Measurements from ENCODE around the gene LRRC14B. TPM values are rescaled to one million over a fixed set of nuclear protein-coding genes. Genes with fewer than 3 reads are reported as not detected.

The LRRC14B gene
- total RNA-seq, 2 donors from 2014 or later: not detected

GRCh38 chr5:172841-173251 is 18.4 kb upstream of the LRRC14B start:
- Mint-ChIP-seq H3K4me3 (no peak overlapping the region), H3K36me3 (ENCODE audit: low read depth) (no peaks in the 10 kb centered on the region), H3K27me3 (peaks cover 22% of the 10 kb centered on the region), H3K4me1 (peaks cover 4% of the 10 kb centered on the region), H3K27ac (no peak overlapping the region)
- DNase-seq (no peak), ATAC-seq (no peak)
- no peaks in the 10 kb centered on the region for H3K9me3 ChIP-seq (ENCODE audit: control insufficient read depth, low read length, poor library complexity, severe bottlenecking)

- no peaks in the 10 kb centered on the region for H3K36me3 Mint-ChIP-seq (ENCODE audit: low read depth)
- no peak for ATAC-seq
- no peak for DNase-seq
- peaks cover 4% of the 10 kb centered on the region for H3K4me1 Mint-ChIP-seq
- H3K9me3 ChIP-seq (ENCODE audit: control insufficient read depth, low read length, poor library complexity, severe bottlenecking): no peaks in the 10 kb centered on the region
- H3K27ac Mint-ChIP-seq: no peak overlapping the region
- peaks cover 22% of the 10 kb centered on the region for H3K27me3 Mint-ChIP-seq
- no peak overlapping the region for H3K4me3 Mint-ChIP-seq
These were observed 17.7 kb upstream of the LRRC14B start for GRCh38 chr5:173392-174290.

- Mint-ChIP-seq H3K4me1 (peaks cover 4% of the 10 kb centered on the region), H3K27ac (no peak overlapping the region), H3K36me3 (ENCODE audit: low read depth) (no peaks in the 10 kb centered on the region), H3K27me3 (peaks cover 26% of the 10 kb centered on the region), H3K4me3 (no peak overlapping the region)
- DNase-seq (no peak), ATAC-seq (no peak)
- H3K9me3 ChIP-seq (ENCODE audit: control insufficient read depth, low read length, poor library complexity, severe bottlenecking): no peaks in the 10 kb centered on the region
These were observed 17.0 kb upstream of the LRRC14B start for GRCh38 chr5:174291-174600.

- H3K27ac Mint-ChIP-seq: no peak overlapping the region
- no peak overlapping the region for H3K4me3 Mint-ChIP-seq
- no peak for DNase-seq
- no peaks in the 10 kb centered on the region for H3K9me3 ChIP-seq (ENCODE audit: control insufficient read depth, low read length, poor library complexity, severe bottlenecking)
- H3K4me1 Mint-ChIP-seq: peaks cover 4% of the 10 kb centered on the region
- H3K36me3 Mint-ChIP-seq (ENCODE audit: low read depth): no peaks in the 10 kb centered on the region
- no peak for ATAC-seq
- H3K27me3 Mint-ChIP-seq: peaks cover 33% of the 10 kb centered on the region
These were observed 16.3 kb upstream of the LRRC14B start for GRCh38 chr5:174876-175465.

GRCh38 chr5:176296-176823 is 14.9 kb upstream of the LRRC14B start:
- Mint-ChIP-seq H3K4me1 (peaks cover 4% of the 10 kb centered on the region), H3K4me3 (no peak overlapping the region), H3K36me3 (ENCODE audit: low read depth) (no peaks in the 10 kb centered on the region), H3K27me3 (peaks cover 47% of the 10 kb centered on the region), H3K27ac (no peak overlapping the region)
- H3K9me3 ChIP-seq (ENCODE audit: control insufficient read depth, low read length, poor library complexity, severe bottlenecking): no peaks in the 10 kb centered on the region
- ATAC-seq: no peak
- no peak for DNase-seq

- H3K4me3 Mint-ChIP-seq: no peak overlapping the region
- no peak for DNase-seq
- H3K4me1 Mint-ChIP-seq: peaks cover 4% of the 10 kb centered on the region
- H3K36me3 Mint-ChIP-seq (ENCODE audit: low read depth): peaks cover 3% of the 10 kb centered on the region
- H3K9me3 ChIP-seq (ENCODE audit: control insufficient read depth, low read length, poor library complexity, severe bottlenecking): no peaks in the 10 kb centered on the region
- ATAC-seq: no peak
- no peak overlapping the region for H3K27ac Mint-ChIP-seq
- peaks cover 53% of the 10 kb centered on the region for H3K27me3 Mint-ChIP-seq
These were observed 13.2 kb upstream of the LRRC14B start for GRCh38 chr5:178110-178509.

- H3K4me3 Mint-ChIP-seq: no peak overlapping the region
- no peak for ATAC-seq
- H3K27ac Mint-ChIP-seq: no peak overlapping the region
- H3K4me1 Mint-ChIP-seq: peaks cover under 1% of the 10 kb centered on the region
- peaks cover 44% of the 10 kb centered on the region for H3K27me3 Mint-ChIP-seq
- H3K36me3 Mint-ChIP-seq (ENCODE audit: low read depth): peaks cover 3% of the 10 kb centered on the region
- no peak for DNase-seq
- H3K9me3 ChIP-seq (ENCODE audit: control insufficient read depth, low read length, poor library complexity, severe bottlenecking): no peaks in the 10 kb centered on the region
These were observed 11.9 kb upstream of the LRRC14B start for GRCh38 chr5:179401-179800.

- H3K4me3 Mint-ChIP-seq: no peak overlapping the region
- no peaks in the 10 kb centered on the region for H3K4me1 Mint-ChIP-seq
- ATAC-seq (no peak), DNase-seq (no peak)
- H3K27ac Mint-ChIP-seq: no peak overlapping the region
- H3K9me3 ChIP-seq (ENCODE audit: control insufficient read depth, low read length, poor library complexity, severe bottlenecking): no peaks in the 10 kb centered on the region
- H3K27me3 Mint-ChIP-seq: peaks cover 44% of the 10 kb centered on the region
- H3K36me3 Mint-ChIP-seq (ENCODE audit: low read depth): peaks cover 3% of the 10 kb centered on the region
These were observed 10.9 kb upstream of the LRRC14B start for GRCh38 chr5:180286-180918.

GRCh38 chr5:181160-181559 is 10.1 kb upstream of the LRRC14B start:
- ATAC-seq: no peak
- Mint-ChIP-seq H3K27ac (no peak overlapping the region), H3K27me3 (peaks cover 44% of the 10 kb centered on the region), H3K36me3 (ENCODE audit: low read depth) (peaks cover 3% of the 10 kb centered on the region), H3K4me1 (no peaks in the 10 kb centered on the region), H3K4me3 (no peak overlapping the region)
- no peak for DNase-seq
- H3K9me3 ChIP-seq (ENCODE audit: control insufficient read depth, low read length, poor library complexity, severe bottlenecking): no peaks in the 10 kb centered on the region

- no peaks in the 10 kb centered on the region for H3K4me1 Mint-ChIP-seq
- H3K27ac Mint-ChIP-seq: no peak overlapping the region
- ATAC-seq: no peak
- DNase-seq: no peak
- H3K27me3 Mint-ChIP-seq: peaks cover 44% of the 10 kb centered on the region
- peaks cover 3% of the 10 kb centered on the region for H3K36me3 Mint-ChIP-seq (ENCODE audit: low read depth)
- no peak overlapping the region for H3K4me3 Mint-ChIP-seq
- H3K9me3 ChIP-seq (ENCODE audit: control insufficient read depth, low read length, poor library complexity, severe bottlenecking): no peaks in the 10 kb centered on the region
These were observed 9.7 kb upstream of the LRRC14B start for GRCh38 chr5:181566-181965.

GRCh38 chr5:182126-182525 is 9.2 kb upstream of the LRRC14B start:
- H3K27ac Mint-ChIP-seq: no peak overlapping the region
- no peaks in the 10 kb centered on the region for H3K4me1 Mint-ChIP-seq
- no peak overlapping the region for H3K4me3 Mint-ChIP-seq
- DNase-seq (no peak), ATAC-seq (no peak)
- H3K27me3 Mint-ChIP-seq: peaks cover 42% of the 10 kb centered on the region
- no peaks in the 10 kb centered on the region for H3K9me3 ChIP-seq (ENCODE audit: control insufficient read depth, low read length, poor library complexity, severe bottlenecking)
- H3K36me3 Mint-ChIP-seq (ENCODE audit: low read depth): peaks cover 3% of the 10 kb centered on the region

- no peaks in the 10 kb centered on the region for H3K9me3 ChIP-seq (ENCODE audit: control insufficient read depth, low read length, poor library complexity, severe bottlenecking)
- DNase-seq (no peak), ATAC-seq (no peak)
- no peak overlapping the region for H3K4me3 Mint-ChIP-seq
- peaks cover 33% of the 10 kb centered on the region for H3K27me3 Mint-ChIP-seq
- peaks cover 3% of the 10 kb centered on the region for H3K36me3 Mint-ChIP-seq (ENCODE audit: low read depth)
- peaks cover 6% of the 10 kb centered on the region for H3K4me1 Mint-ChIP-seq
- H3K27ac Mint-ChIP-seq: no peak overlapping the region
These were observed 6.8 kb upstream of the LRRC14B start for GRCh38 chr5:184471-184870.
